ENCODE measurements around the gene GNB3. TPM values are rescaled to one million over a fixed set of nuclear protein-coding genes. Genes with fewer than 3 reads are reported as not detected.

GNB3 gene
- total RNA-seq, 1 experiment from 2014 or later: 8.7 TPM

DNA sequence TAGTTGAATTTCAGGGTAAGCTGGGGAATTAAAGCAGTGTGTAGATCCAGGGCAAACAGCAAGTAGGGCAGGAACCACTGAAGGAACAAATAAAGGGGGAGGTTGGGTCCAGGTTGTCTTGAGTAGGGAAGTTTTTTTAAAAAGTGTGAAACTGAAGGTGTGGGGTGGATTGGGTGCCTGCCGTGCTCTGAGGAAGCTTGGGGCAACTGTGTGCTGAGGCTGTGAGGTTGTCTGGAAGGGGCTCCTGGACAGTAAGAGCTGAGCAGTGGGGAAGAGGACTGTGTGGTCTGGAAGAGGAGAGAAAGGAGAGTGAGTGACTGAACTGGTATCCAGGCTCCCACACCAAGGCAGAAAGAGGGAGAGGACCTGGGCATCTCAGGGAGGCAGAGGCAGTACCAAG lies 30.0 kb upstream of the GNB3 start:
- H2AFZ ChIP-seq (ENCODE audit: low read depth, low read length, poor library complexity, severe bottlenecking): no peak overlapping the region
- ATAC-seq: no peak
- H3K4me3 ChIP-seq (replicated peaks in 1 of 2; ENCODE audit: low read depth in 1 of 2, low read length in 2 of 2): no peak overlapping the region
- H3K79me2 ChIP-seq (ENCODE audit: insufficient read depth, low read length): no peaks in the 10 kb centered on the region
- TF ChIP-seq CBX3 (IDR thresholded peaks at IDR 0.05; ENCODE audit: low read depth) (no peak), ZBTB33 (IDR thresholded peaks at IDR 0.05; ENCODE audit: extremely low read depth, insufficient replicate concordance, low read length) (no peak), EZH2 (IDR thresholded peaks at IDR 0.05) (no peak), POLR2AphosphoS5 (IDR thresholded peaks at IDR 0.05; ENCODE audit: low read depth, low read length) (no peak)
- ChIA-PET POLR2A (no interaction called here), RAD21 (ENCODE audit: low non-redundant PET in 1 of 2, low total read pairs in 2 of 2, uncharacterized antibody in 2 of 2, unreplicated experiment in 2 of 2) (no interaction called here), CTCF (no interaction called here)
- H3K27me3 ChIP-seq (ENCODE audit: insufficient read depth, low read length): no peaks in the 10 kb centered on the region
- H3K27ac ChIP-seq (ENCODE audit: low read depth, low read length): no peak overlapping the region
- no peak overlapping the region for H3K4me2 ChIP-seq (ENCODE audit: low read length)
- H3K9ac ChIP-seq (ENCODE audit: low read length): no peak overlapping the region
- DNase-seq (ENCODE audit: low read depth, low spot score): no peak
- no peaks in the 10 kb centered on the region for H4K20me1 ChIP-seq (ENCODE audit: insufficient read depth)
- no peaks in the 10 kb centered on the region for H3K36me3 ChIP-seq (ENCODE audit: control insufficient read depth in 1 of 2, insufficient read depth in 2 of 2, low read length in 2 of 2)
- no peaks in the 10 kb centered on the region for H3K9me2 ChIP-seq (ENCODE audit: insufficient read depth)
- peaks cover 2 to 8% of the 10 kb centered on the region in 2 experiments; a peak in 3 of 4 replicates for H3K4me1 ChIP-seq (ENCODE audit: control insufficient read depth in 1 of 2, insufficient read depth in 2 of 2, low read length in 2 of 2)
- no peaks in the 10 kb centered on the region for H3K9me3 ChIP-seq (ENCODE audit: control insufficient read depth in 1 of 2, insufficient read depth in 1 of 2, low read depth in 1 of 2, low read length in 2 of 2)
- intact Hi-C loops (cut with micrococcal nuclease): no loop called here
- BruUV-seq (replicated peaks): no TSS peak

- Histone ChIP-seq H3K79me2 (ENCODE audit: insufficient read depth, low read length) (no peaks in the 10 kb centered on the region), H3K36me3 (ENCODE audit: control insufficient read depth in 1 of 2, insufficient read depth in 2 of 2, low read length in 2 of 2) (no peaks in the 10 kb centered on the region), H3K27ac (ENCODE audit: low read depth, low read length) (no peak overlapping the region), H3K27me3 (ENCODE audit: insufficient read depth, low read length) (no peaks in the 10 kb centered on the region), H3K9me2 (ENCODE audit: insufficient read depth) (no peaks in the 10 kb centered on the region), H4K20me1 (ENCODE audit: insufficient read depth) (no peaks in the 10 kb centered on the region), H2AFZ (ENCODE audit: low read depth, low read length, poor library complexity, severe bottlenecking) (no peak overlapping the region), H3K9ac (ENCODE audit: low read length) (no peak overlapping the region), H3K4me3 (replicated peaks in 1 of 2; ENCODE audit: low read depth in 1 of 2, low read length in 2 of 2) (no peak overlapping the region), H3K4me1 (ENCODE audit: control insufficient read depth in 1 of 2, insufficient read depth in 2 of 2, low read length in 2 of 2) (no peaks in the 10 kb centered on the region; a peak in 1 of 4 replicates), H3K9me3 (ENCODE audit: control insufficient read depth in 1 of 2, insufficient read depth in 1 of 2, low read depth in 1 of 2, low read length in 2 of 2) (no peaks in the 10 kb centered on the region), H3K4me2 (ENCODE audit: low read length) (no peak overlapping the region)
- DNase-seq (ENCODE audit: low read depth, low spot score) (no peak), ATAC-seq (no peak)
- intact Hi-C loops (cut with micrococcal nuclease): no loop called here
- CTCF ChIA-PET: interaction anchor here (1.0 kb wide), 1 partner anchor 61 kb away, joined by 3 read pairs; no protein-coding TSS in a partner anchor
- RAD21 ChIA-PET (ENCODE audit: low non-redundant PET in 1 of 2, low total read pairs in 2 of 2, uncharacterized antibody in 2 of 2, unreplicated experiment in 2 of 2): no interaction called here
- POLR2A ChIA-PET: interaction anchor here (1.3 kb wide), 1 partner anchor 38 kb away, joined by 3 read pairs; the partner anchor contains the start of genes CDCA3 and USP5
- no TSS peak for BruUV-seq (replicated peaks)
- no peak for TF ChIP-seq CEBPB (IDR thresholded peaks at IDR 0.05; ENCODE audit: low read depth)
- no peak for TF ChIP-seq JUND (IDR thresholded peaks at IDR 0.05)
- no peak for TF ChIP-seq ZFX (IDR thresholded peaks at IDR 0.05)
- no peak for TF ChIP-seq MAX (IDR thresholded peaks at IDR 0.05)
- TF ChIP-seq ELF1 (IDR thresholded peaks at IDR 0.05; ENCODE audit: borderline replicate concordance, low read depth): no peak
- TF ChIP-seq, protein P1, sequence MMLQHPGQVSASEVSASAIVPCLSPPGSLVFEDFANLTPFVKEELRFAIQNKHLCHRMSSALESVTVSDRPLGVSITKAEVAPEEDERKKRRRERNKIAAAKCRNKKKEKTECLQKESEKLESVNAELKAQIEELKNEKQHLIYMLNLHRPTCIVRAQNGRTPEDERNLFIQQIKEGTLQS (IDR thresholded peaks at IDR 0.05): no peak
- TF ChIP-seq, protein P2, sequence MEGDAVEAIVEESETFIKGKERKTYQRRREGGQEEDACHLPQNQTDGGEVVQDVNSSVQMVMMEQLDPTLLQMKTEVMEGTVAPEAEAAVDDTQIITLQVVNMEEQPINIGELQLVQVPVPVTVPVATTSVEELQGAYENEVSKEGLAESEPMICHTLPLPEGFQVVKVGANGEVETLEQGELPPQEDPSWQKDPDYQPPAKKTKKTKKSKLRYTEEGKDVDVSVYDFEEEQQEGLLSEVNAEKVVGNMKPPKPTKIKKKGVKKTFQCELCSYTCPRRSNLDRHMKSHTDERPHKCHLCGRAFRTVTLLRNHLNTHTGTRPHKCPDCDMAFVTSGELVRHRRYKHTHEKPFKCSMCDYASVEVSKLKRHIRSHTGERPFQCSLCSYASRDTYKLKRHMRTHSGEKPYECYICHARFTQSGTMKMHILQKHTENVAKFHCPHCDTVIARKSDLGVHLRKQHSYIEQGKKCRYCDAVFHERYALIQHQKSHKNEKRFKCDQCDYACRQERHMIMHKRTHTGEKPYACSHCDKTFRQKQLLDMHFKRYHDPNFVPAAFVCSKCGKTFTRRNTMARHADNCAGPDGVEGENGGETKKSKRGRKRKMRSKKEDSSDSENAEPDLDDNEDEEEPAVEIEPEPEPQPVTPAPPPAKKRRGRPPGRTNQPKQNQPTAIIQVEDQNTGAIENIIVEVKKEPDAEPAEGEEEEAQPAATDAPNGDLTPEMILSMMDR (IDR thresholded peaks at IDR 0.05 in 2 of 3, conservative IDR thresholded peaks at IDR 0.05 in 1 of 3; ENCODE audit: borderline replicate concordance in 1 of 3, insufficient read depth in 1 of 3, low read depth in 2 of 3, low read length in 2 of 3): no peak
- TF ChIP-seq REST (IDR thresholded peaks at IDR 0.05; ENCODE audit: low read depth): no peak
- no peak for TF ChIP-seq SRF (IDR thresholded peaks at IDR 0.05; ENCODE audit: low read depth)
- no peak for TF ChIP-seq SIN3A (IDR thresholded peaks at IDR 0.05; ENCODE audit: low read depth)
Measured at GRCh38 chr12:6813363-6813762, 27.4 kb upstream of the GNB3 start.

Data from HCT116 (cell line).